Measurements from ENCODE around the gene DNAAF3. TPM values are rescaled to one million over a fixed set of nuclear protein-coding genes. Genes with fewer than 3 reads are reported as not detected.

DNAAF3 gene
- total RNA-seq, 4 donors from 2014 or later = 0.65 to 0.69 TPM; not detected in 2

DNA sequence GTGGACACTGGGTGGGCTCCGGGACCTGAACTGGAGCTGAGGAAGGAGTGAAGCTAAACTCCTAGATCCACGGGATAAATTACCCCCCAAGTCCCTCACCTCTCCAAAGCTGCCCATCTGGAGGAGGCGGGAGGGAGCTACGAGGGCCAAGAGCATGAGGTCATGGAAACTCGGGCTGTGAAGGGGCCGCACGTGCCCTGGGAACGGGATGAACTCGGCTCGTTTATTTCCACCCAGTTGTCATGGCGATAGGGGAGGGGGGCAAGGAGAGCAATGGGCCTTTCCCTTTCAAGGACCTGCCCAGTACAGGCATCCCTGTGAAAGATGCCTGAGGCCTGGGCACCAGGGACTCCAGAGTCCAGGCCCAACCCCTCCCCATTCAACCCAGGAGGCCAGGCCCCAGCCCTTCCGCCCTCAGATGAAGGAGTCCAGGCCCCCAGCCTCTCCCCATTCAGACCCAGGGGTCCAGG lies 52.8 kb downstream of the DNAAF3 start:
- TF ChIP-seq, protein P1, sequence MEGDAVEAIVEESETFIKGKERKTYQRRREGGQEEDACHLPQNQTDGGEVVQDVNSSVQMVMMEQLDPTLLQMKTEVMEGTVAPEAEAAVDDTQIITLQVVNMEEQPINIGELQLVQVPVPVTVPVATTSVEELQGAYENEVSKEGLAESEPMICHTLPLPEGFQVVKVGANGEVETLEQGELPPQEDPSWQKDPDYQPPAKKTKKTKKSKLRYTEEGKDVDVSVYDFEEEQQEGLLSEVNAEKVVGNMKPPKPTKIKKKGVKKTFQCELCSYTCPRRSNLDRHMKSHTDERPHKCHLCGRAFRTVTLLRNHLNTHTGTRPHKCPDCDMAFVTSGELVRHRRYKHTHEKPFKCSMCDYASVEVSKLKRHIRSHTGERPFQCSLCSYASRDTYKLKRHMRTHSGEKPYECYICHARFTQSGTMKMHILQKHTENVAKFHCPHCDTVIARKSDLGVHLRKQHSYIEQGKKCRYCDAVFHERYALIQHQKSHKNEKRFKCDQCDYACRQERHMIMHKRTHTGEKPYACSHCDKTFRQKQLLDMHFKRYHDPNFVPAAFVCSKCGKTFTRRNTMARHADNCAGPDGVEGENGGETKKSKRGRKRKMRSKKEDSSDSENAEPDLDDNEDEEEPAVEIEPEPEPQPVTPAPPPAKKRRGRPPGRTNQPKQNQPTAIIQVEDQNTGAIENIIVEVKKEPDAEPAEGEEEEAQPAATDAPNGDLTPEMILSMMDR (IDR thresholded peaks at IDR 0.05) = no peak
- ATAC-seq (ENCODE audit: low FRiP score) = peak; percentile 30
- DNase-seq (ENCODE audit: low spot score) = peak; percentile 73

DNA sequence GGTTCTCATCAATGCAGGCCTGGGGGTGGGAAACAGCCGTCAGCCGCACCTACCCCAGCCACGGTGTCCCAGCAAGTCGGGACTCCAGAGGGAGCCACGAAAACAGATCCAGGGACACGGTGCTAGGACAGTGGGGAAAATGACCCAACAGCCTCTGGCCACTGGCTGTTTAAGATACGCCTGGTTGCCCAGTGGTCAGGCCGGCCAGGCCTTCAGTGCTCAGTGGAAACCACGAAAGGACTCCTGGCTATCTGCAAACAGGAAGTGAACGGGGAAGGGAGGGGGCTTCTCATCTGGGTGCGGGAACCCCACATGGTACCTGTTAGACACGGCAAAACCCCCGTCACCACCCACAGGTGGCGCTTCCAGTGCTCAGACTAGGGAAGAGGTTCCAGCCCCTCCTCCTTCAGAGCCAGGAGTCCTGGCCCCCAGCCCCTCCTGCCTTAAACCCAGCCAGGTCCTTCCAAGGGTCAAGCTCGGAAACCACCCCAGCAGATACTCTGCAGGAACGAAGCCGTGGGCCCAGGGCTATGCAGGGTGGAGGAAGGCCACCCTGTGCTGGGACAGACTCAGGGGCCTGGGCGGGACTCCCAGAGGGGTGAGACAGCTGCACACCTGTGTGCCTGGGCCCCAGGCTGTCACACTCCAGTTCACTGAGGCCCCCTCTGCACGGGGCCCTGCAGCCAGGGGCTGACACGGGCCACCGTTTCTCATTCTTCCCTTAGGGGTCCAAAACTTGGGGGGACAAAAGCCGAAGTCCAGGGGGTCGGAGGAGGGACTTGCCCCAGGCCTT lies 53.4 kb downstream of the DNAAF3 start:
- TF ChIP-seq, protein P1 (IDR thresholded peaks at IDR 0.05) = no peak
- ATAC-seq (ENCODE audit: low FRiP score) (no peak), DNase-seq (ENCODE audit: low spot score) (no peak)

DNA sequence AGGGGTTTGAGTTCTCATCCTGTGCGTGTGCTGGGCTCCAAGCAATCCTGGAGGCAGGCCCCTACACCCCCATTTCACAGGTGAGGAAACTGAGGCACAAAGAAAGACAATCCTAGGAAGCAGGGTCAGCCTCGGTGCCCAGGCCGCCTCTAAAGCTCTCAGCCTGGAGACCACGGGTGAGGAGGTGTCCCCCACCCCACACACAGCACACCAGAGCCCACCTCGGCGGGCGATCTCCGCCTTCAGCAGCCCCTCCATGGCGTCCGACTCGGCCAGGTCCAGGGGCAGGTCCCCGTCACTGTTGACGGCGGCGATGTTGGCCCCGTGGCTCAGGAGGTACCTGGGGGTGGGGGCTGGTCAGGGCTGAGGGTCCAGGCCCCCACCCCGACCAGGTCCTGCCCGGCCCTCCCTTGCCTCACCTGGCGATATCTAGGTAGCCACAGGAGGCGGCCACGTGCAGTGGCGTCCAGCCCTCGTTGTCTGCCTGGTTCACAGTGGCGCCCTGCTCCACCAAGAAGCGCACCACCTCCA lies 54.1 kb downstream of the DNAAF3 start:
- ATAC-seq (ENCODE audit: low FRiP score) = no peak
- TF ChIP-seq, protein P1 (IDR thresholded peaks at IDR 0.05) = no peak

DNA sequence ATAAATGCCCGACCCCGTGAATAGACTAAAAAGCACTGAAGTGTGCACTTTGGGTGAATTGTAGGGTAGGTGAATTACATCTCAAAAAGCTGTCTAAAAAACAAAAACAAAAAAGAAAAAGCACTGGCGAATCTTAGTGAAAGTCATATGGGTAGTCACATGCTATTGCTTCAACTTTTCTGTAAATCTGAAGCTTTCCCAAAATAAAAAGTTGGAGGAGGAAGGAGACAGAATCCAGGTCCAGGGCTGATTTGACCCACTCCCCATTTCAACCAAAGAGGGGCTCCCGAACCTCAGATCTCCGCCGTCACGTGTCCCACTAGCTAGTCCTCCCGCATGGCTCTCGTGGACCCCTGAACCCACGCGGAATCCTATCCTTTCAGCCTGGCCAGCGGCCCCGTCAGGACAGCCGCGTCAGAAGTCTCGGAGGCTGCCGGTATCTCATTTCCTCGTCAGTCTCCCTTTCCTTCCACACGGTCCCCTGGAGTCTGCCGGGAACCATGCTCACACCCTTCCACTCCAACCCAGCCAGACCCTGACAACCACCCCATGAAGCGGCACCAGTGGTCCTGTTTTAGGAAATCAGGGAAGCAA lies 55.1 kb downstream of the DNAAF3 start:
- TF ChIP-seq, protein P1 (IDR thresholded peaks at IDR 0.05) = no peak
- DNase-seq (ENCODE audit: low spot score) = no peak
- no peak for ATAC-seq (ENCODE audit: low FRiP score)

More for the DNA sequence above, 54.1 kb downstream of the DNAAF3 start:
- no peak for DNase-seq (ENCODE audit: low spot score)

DNA sequence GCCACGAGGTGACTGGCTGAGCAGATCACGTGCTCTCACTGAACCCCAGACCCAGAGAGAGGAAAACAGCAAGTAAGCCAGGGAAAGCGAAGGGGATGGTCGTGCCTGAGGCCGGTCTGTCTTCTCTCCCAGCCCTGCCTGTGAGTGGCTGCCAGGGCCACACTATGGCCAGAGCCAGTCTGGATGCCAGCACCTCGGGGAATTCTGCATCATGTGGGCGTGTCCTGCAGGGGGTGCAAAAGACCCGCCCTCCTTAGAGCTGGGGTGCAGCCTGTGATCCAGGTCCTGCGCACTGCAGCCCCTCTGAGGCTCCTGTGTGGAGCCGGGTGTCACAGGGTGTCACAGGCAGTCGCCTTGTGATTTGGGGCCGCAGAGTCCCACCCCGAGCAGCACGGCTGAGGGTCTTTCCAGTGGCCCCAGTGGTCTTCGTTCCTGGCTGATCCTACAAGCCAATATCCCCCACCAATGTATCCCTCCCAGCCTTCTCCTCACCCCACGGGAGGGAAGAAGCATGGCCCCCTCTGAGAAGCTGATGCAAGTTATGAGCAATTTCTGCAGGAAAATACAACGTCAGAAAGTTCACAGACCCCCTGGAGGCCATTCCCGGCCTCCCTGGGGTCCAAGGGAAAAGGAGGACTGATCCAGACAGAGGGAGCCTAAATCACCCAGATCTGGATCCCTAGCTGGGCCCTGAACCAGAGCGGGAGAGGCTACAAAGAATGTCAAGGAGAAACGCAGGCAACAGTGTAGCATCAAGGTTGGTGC lies 56.7 kb downstream of the DNAAF3 start:
- no peak for ATAC-seq (ENCODE audit: low FRiP score)
- no peak for DNase-seq (ENCODE audit: low spot score)
- TF ChIP-seq, protein P1 (IDR thresholded peaks at IDR 0.05) = no peak

Small RNAs within 50 kb of the gene (small RNA-seq; reads per million reads assigned to genes)
- not detected for gene MIR7975
- gene RF01210 = not detected

Other genes with a start within 250 kb of the DNAAF3 start
- gene NLRP7, start 219.1 kb downstream of the DNAAF3 start, total RNA-seq = not detected
- gene NLRP2, start 200.2 kb downstream of the DNAAF3 start, total RNA-seq = 1 to 10 TPM in 2 of 4 donors, not detected in 2; 2.4 TPM
- gene GP6, start 128.3 kb downstream of the DNAAF3 start, total RNA-seq = under 1 TPM in 1 of 4 donors, not detected in 3; 0.56 TPM
- 10 to 100 TPM in 2 of 4 donors, 1 to 10 TPM in 2; 8.2 to 14.1 (median 10.8) TPM for gene RDH13, start 103.5 kb downstream of the DNAAF3 start, total RNA-seq
- 10 to 100 TPM in 2 of 4 donors, 1 to 10 TPM in 1, under 1 TPM in 1; 0.95 to 41.7 (median 15.5) TPM for gene EPS8L1, start 90.7 kb downstream of the DNAAF3 start, total RNA-seq
- 100 to 1,000 TPM in 2 of 4 donors, 10 to 100 TPM in 2; 59.9 to 127 (median 107) TPM for gene PPP1R12C, start 49.0 kb downstream of the DNAAF3 start, total RNA-seq
- gene TNNT1, start 17.4 kb downstream of the DNAAF3 start, total RNA-seq = 1 to 10 TPM in 3 of 4 donors, not detected in 1; 1.9 to 7.2 (median 4.3) TPM
- not detected for gene TNNI3, start 8.9 kb downstream of the DNAAF3 start, total RNA-seq
- under 1 TPM in 1 of 4 donors, not detected in 3; 0.28 TPM for gene SYT5, start 13.7 kb upstream of the DNAAF3 start, total RNA-seq
- gene PTPRH, start 42.9 kb upstream of the DNAAF3 start, total RNA-seq = 1 to 10 TPM; 1.4 to 9.8 (median 5.5) TPM
- 1 to 10 TPM in 3 of 4 donors, under 1 TPM in 1; 0.65 to 3.5 (median 2.5) TPM for gene TMEM86B, start 62.1 kb upstream of the DNAAF3 start, total RNA-seq
- gene PPP6R1, start 92.4 kb upstream of the DNAAF3 start, total RNA-seq = 10 to 100 TPM; 27.8 to 43.6 (median 35.5) TPM
- 10 to 100 TPM; 19.5 to 25.9 (median 21.2) TPM for gene HSPBP1, start 113.5 kb upstream of the DNAAF3 start, total RNA-seq
- gene BRSK1, start 117.4 kb upstream of the DNAAF3 start, total RNA-seq = 1 to 10 TPM in 1 of 4 donors, under 1 TPM in 1, not detected in 2; 0.19 to 2.1 TPM
- gene TMEM150B, start 158.7 kb upstream of the DNAAF3 start, total RNA-seq = 10 to 100 TPM in 2 of 4 donors, 1 to 10 TPM in 2; 5.6 to 26.7 (median 16.6) TPM
- 10 to 100 TPM in 1 of 4 donors, 1 to 10 TPM in 3; 5.3 to 22.9 (median 6.8) TPM for gene KMT5C, start 173.3 kb upstream of the DNAAF3 start, total RNA-seq
- gene COX6B2, start 188.1 kb upstream of the DNAAF3 start, total RNA-seq = under 1 TPM in 1 of 4 donors, not detected in 3; 0.56 TPM
- under 1 TPM in 1 of 4 donors, not detected in 3; 0.09 TPM for gene GARIN5B, start 196.6 kb upstream of the DNAAF3 start, total RNA-seq
- 1 to 10 TPM in 1 of 4 donors, under 1 TPM in 1, not detected in 2; 0.28 to 1.2 TPM for gene IL11, start 203.8 kb upstream of the DNAAF3 start, total RNA-seq
- not detected for gene TMEM190, start 210.2 kb upstream of the DNAAF3 start, total RNA-seq
- 1 to 10 TPM in 3 of 4 donors, not detected in 1; 1.5 to 1.7 (median 1.6) TPM for gene TMEM238, start 217.7 kb upstream of the DNAAF3 start, total RNA-seq
- gene RPL28, start 219.3 kb upstream of the DNAAF3 start, total RNA-seq = 100 to 1,000 TPM; 490 to 747 (median 555) TPM
- gene UBE2S, start 241.2 kb upstream of the DNAAF3 start, total RNA-seq = 10 to 100 TPM in 2 of 4 donors, 1 to 10 TPM in 2; 7.4 to 25.6 (median 13.0) TPM

Measured in omental fat pad (tissue), 4 donors.